CD4-positive, alpha-beta T cell (primary cell): ENCODE measurements around the gene KCTD3. TPM values are rescaled to one million over a fixed set of nuclear protein-coding genes. Genes with fewer than 3 reads are reported as not detected.

Experiments used
- ATAC-seq: fragments of 200-7000 bp; cut with Tn5 transposase; one replicate; pipeline ENCODE4 v1.10.0; 2022; ENCODE audit warnings: mild to moderate bottlenecking; ENCODE audit not compliant: poor library complexity
- CTCF ChIA-PET: fragments of 350-600 bp; sonication (Branson Sonifier 250); formaldehyde crosslinking; loops from one replicate; lab custom pipeline; 2021; ENCODE audit warnings: antibody characterized with exemption, inconsistent platforms; lab: Charles Lee
- POLR2A ChIA-PET: fragments of 350-600 bp; sonication (Branson Sonifier 250); formaldehyde crosslinking; loops from one replicate; lab custom pipeline; 2021; ENCODE audit warnings: antibody characterized with exemption, inconsistent platforms; lab: Charles Lee
- DNase-seq, 14 experiments: peaks; one replicate each; pipeline ENCODE4 v3.0.0-alpha.2; 2013 to 2020; ENCODE audit warnings: mixed read lengths in 2 of 14
- H3K27ac ChIP-seq, 2 donors: one replicate each; pipeline versions ENCODE4 v1.5.1 to v1.7.0; 2013; ENCODE audit warnings: low read length in 2 of 2, low read depth in 1 of 2, mild to moderate bottlenecking in 1 of 2
- H3K27me3 ChIP-seq, 2 experiments: 1 replicate in 1 of 2; 2 replicates in 1 of 2; pipeline versions ENCODE4 v1.6.1 to v1.7.0; 2013; ENCODE audit warnings: low read length in 2 of 2, control low read depth in 1 of 2, mild to moderate bottlenecking in 1 of 2, moderate library complexity in 1 of 2; ENCODE audit not compliant: insufficient read depth in 2 of 2, control insufficient read depth in 1 of 2
- H3K36me3 ChIP-seq: one replicate; pipeline ENCODE4 v1.6.1; 2013; ENCODE audit warnings: low read length, control low read depth; ENCODE audit not compliant: insufficient read depth
- H3K4me1 ChIP-seq: one replicate; pipeline ENCODE4 v1.6.1; 2013; ENCODE audit warnings: low read length, control low read depth; ENCODE audit not compliant: insufficient read depth
- H3K4me3 ChIP-seq: one replicate; pipeline ENCODE4 v1.5.1; 2013; ENCODE audit warnings: mild to moderate bottlenecking, low read length, moderate library complexity
- H3K9me3 ChIP-seq, 2 experiments: 1 replicate in 1 of 2; 2 replicates in 1 of 2; pipeline versions ENCODE4 v1.6.1 to v1.7.0; 2013; ENCODE audit warnings: low read length in 2 of 2, mild to moderate bottlenecking in 2 of 2, control low read depth in 1 of 2, moderate library complexity in 1 of 2; ENCODE audit not compliant: control insufficient read depth in 1 of 2, insufficient read depth in 1 of 2
- H3K27ac Mint-ChIP-seq: one replicate; pipeline ENCODE4 v1.8.0; 2020; ENCODE audit warnings: mixed read lengths
- H3K27me3 Mint-ChIP-seq: one replicate; pipeline ENCODE4 v1.8.0; 2021; ENCODE audit warnings: mixed read lengths
- H3K36me3 Mint-ChIP-seq: one replicate; pipeline ENCODE4 v1.8.0; 2021; ENCODE audit warnings: low read depth, mixed read lengths
- H3K4me1 Mint-ChIP-seq: one replicate; pipeline ENCODE4 v1.8.0; 2021; ENCODE audit warnings: low read depth, mixed read lengths
- H3K4me3 Mint-ChIP-seq: one replicate; pipeline ENCODE4 v1.8.0; 2020; ENCODE audit warnings: mild to moderate bottlenecking, mixed read lengths
- H3K9me3 Mint-ChIP-seq: one replicate; pipeline ENCODE4 v1.8.0; 2020; ENCODE audit warnings: mixed read lengths
- CTCF ChIP-seq: fragments of 200-600 bp; IDR thresholded peaks from one replicate; pipeline ENCODE4 v1.8.0; 2022; ENCODE audit warnings: antibody characterized with exemption, mild to moderate bottlenecking
- intact Hi-C, 2 experiments: fragments of 100-400 bp; cut with DNase I in 1 of 2; cut with micrococcal nuclease in 1 of 2; formaldehyde crosslinking; loops; one replicate each; pipeline versions ENCODE4 v1.15.1 to v1.9.0; 2023 to 2025; cut with DNase I, micrococcal nuclease
- total RNA-seq, 174 experiments: library from RNA in 2 of 174; stranded (reverse) in 2 of 174; gene quantifications; one replicate each; pipeline ENCODE4 v1.2.3 and lab custom pipeline; 2021 to 2026

KCTD3 gene
- total RNA-seq, 2 experiments from 2014 or later = 3.0 to 4.8 TPM

- Histone ChIP-seq H3K27ac (no peak overlapping the region), H3K36me3 (no peaks in the 10 kb centered on the region), H3K9me3 (peaks cover 0 to 3% of the 10 kb centered on the region in 2 experiments), H3K4me1 (no peaks in the 10 kb centered on the region), H3K27me3 (no peaks in the 10 kb centered on the region), H3K4me3 (no peak overlapping the region)
- no peak overlapping the region for H3K27ac Mint-ChIP-seq
- CTCF ChIA-PET = no interaction called here
- POLR2A ChIA-PET = no interaction called here
- no peaks in the 10 kb centered on the region for H3K36me3 Mint-ChIP-seq
- no peaks in the 10 kb centered on the region for H3K4me1 Mint-ChIP-seq
- DNase-seq (no peak), ATAC-seq (no peak)
- TF ChIP-seq CTCF = no peak
- H3K4me3 Mint-ChIP-seq = no peak overlapping the region
- no peaks in the 10 kb centered on the region for H3K9me3 Mint-ChIP-seq
- intact Hi-C loops = no loop called here
- H3K27me3 Mint-ChIP-seq = peaks cover 20% of the 10 kb centered on the region
Observed at GRCh38 chr1:215635827-215636226, 68.7 kb downstream of the KCTD3 start.

- Mint-ChIP-seq H3K4me1 (no peaks in the 10 kb centered on the region), H3K36me3 (no peaks in the 10 kb centered on the region), H3K9me3 (no peaks in the 10 kb centered on the region), H3K4me3 (no peak overlapping the region), H3K27me3 (peaks cover 20% of the 10 kb centered on the region), H3K27ac (no peak overlapping the region)
- no peak for TF ChIP-seq CTCF
- intact Hi-C loops = no loop called here
- CTCF ChIA-PET = no interaction called here
- H3K27me3 ChIP-seq = no peaks in the 10 kb centered on the region
- DNase-seq (no peak), ATAC-seq (no peak)
- H3K27ac ChIP-seq = no peak overlapping the region
- H3K4me1 ChIP-seq = no peaks in the 10 kb centered on the region
- POLR2A ChIA-PET = no interaction called here
- H3K36me3 ChIP-seq = no peaks in the 10 kb centered on the region
- H3K4me3 ChIP-seq = no peak overlapping the region
- H3K9me3 ChIP-seq = peaks cover 0 to 3% of the 10 kb centered on the region in 2 experiments
Observed at GRCh38 chr1:215636258-215636965, 69.3 kb downstream of the KCTD3 start.

GRCh38 chr1:215637041-215637573, 70.0 kb downstream of the KCTD3 start:
- Histone ChIP-seq H3K27ac (no peak overlapping the region), H3K4me1 (no peaks in the 10 kb centered on the region), H3K4me3 (no peak overlapping the region), H3K9me3 (no peaks in the 10 kb centered on the region), H3K27me3 (no peaks in the 10 kb centered on the region), H3K36me3 (no peaks in the 10 kb centered on the region)
- POLR2A ChIA-PET = no interaction called here
- DNase-seq (no peak), ATAC-seq (no peak)
- Mint-ChIP-seq H3K27ac (no peak overlapping the region), H3K9me3 (no peaks in the 10 kb centered on the region), H3K4me1 (no peaks in the 10 kb centered on the region), H3K36me3 (no peaks in the 10 kb centered on the region), H3K4me3 (no peak overlapping the region), H3K27me3 (peaks cover 18% of the 10 kb centered on the region)
- intact Hi-C loops = no loop called here
- CTCF ChIA-PET = no interaction called here
- no peak for TF ChIP-seq CTCF
